Keratinocyte (primary cell): Measurements from ENCODE around the gene NKX2-4.

ENCODE experiments used
- CTCF ChIP-seq, 3 experiments: IDR thresholded peaks in 1 of 3; conservative IDR thresholded peaks in 1 of 3; optimal IDR thresholded peaks in 1 of 3; 2 replicates in 2 of 3; 3 replicates in 1 of 3; pipeline versions ENCODE3 to v1.5.1; 2011; ENCODE audit warnings: low read length in 3 of 3, mild to moderate bottlenecking in 3 of 3, moderate library complexity in 2 of 3, control low read depth in 1 of 3, inconsistent platforms in 1 of 3; ENCODE audit not compliant: insufficient read depth in 2 of 3; ENCODE audit errors: extremely low read depth in 1 of 3
- EZH2 ChIP-seq: IDR thresholded peaks from one replicate; pipeline ENCODE4 v1.6.1; 2012; ENCODE audit warnings: inconsistent platforms, mild to moderate bottlenecking, low read length, moderate library complexity

- no peak for TF ChIP-seq CTCF (optimal IDR thresholded peaks at IDR 0.05 in 1 of 3, IDR thresholded peaks at IDR 0.05 in 1 of 3, conservative IDR thresholded peaks at IDR 0.05 in 1 of 3; ENCODE audit: extremely low read depth in 1 of 3, insufficient read depth in 2 of 3, low read length in 3 of 3)
- no peak for TF ChIP-seq EZH2
These were observed 16.6 kb downstream of the NKX2-4 start for GRCh38 chr20:21380711-21381110.
